NCI-H146 (cell line): ENCODE data around the gene RBMY1F.
"Not testable (repeated sequence)": the region's sequence is repeated elsewhere in the genome, so short reads cannot be mapped to it uniquely, and the experiment has no call there.

Experiments
- DNase-seq: peaks from one replicate; lab custom pipeline; 2025; lab: John Stamatoyannopoulos, UW

RBMY1F gene

DNA sequence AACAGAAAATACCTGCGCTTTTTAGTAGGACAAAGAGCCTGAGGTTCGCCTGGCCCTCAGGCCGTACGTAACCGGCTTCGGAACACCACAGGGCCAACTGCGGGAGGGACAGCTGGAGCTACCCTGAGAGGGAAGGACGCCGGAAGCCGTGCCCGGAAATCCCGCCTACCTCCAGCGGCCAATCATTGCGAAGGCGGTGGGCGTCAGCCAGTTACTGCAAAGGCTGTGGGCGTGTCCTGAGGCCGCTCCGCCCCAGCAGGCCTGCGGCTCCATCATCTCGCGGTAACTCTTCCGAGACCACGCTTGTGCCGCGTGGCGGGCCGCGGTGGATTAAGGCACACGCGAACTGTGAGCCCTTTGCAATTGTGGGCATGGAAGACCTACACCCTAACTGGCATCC, at the start of gene RBMY1F:
TSS of gene RBMY1F (minus strand) at position 101 of the 400 bp plus-strand sequence. CDS start 1,954 bp downstream, outside the sequence.
- DNase-seq, result not testable (repeated sequence)

DNA sequence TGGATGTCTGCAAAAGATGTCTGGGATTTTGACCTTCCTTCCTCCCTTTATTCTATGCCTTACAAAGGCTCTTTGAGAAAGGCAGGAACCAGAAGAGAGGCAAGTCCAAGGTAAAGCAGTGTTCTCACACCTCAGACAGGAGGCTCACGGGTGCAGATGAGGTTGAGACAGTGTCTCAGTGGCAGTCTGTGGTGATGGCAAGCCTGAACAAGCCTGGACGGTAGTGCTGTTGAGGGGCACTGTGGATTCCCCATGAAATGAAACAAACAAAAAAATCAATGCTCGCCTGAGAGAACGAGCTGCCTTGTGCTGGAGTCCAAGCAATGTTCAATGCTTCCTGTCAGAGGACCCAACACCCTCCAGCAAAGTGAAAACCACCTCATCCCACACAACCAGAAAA, 31.6 kb downstream of the RBMY1F start:
- not testable (repeated sequence) for DNase-seq

DNA sequence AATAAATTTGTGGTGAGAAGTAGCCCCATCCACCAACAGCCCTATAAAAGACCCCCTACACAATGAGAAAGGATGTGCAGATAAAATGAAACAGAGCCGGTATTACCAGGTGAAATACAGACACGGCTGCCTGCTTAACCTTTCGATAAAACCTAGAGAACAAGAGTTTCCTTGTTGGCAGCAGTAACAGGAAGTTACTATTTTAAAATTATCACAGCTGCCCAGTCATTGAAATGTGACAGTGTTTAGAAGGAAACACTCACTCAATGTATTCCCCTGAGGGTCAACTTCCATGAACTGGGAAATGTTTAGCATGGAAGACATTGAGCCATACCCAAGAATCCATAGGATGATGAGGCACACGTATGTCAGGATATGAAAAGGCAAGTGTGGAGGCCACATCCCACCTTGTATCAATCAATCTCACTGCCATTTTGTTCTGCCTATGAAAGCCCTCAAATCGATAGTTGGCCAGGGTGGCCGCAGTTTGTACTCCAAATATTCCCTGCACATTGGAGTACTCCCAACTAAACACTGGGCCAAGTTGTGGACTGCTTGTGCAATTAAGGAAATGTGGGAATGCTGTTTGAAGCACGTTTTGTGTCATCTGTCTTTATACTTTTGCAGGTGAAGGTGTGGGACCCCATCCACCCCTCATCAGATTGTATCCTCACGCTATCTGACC, 41.6 kb downstream of the RBMY1F start:
- DNase-seq, result not testable (repeated sequence)

DNA sequence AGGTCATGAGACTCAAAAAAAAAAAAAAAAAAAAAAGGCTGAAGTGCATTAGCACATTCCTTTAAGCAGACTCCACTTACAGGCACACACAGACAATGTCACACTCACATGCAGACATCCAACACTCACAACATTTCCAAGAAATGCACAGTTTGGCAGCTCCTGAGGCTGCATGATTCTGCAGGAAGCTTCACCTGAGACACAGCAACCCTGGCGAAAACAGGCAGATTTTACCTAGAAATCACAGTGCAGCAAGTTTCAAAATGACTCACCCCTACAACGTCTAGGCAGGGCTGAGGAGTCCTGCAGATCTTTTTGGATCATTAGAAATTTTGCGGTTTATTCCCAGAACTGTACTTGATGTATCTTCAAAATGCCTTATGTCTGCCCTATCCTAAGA, 48.0 kb downstream of the RBMY1F start:
- not testable (repeated sequence) for DNase-seq

- not testable (repeated sequence) for DNase-seq
Observed at GRCh38 chrY:22130494-22130893, 52.2 kb downstream of the RBMY1F start.
